LNCAP (cell line): ENCODE measurements around the gene C1QBP.

Experiments used
- TF ChIP-seq, protein P1 (sequence below): fragments of 450-650 bp; IDR thresholded peaks from 2 replicates; pipeline ENCODE4 v1.5.1; 2017; ENCODE audit warnings: mild to moderate bottlenecking

C1QBP gene, protein sequence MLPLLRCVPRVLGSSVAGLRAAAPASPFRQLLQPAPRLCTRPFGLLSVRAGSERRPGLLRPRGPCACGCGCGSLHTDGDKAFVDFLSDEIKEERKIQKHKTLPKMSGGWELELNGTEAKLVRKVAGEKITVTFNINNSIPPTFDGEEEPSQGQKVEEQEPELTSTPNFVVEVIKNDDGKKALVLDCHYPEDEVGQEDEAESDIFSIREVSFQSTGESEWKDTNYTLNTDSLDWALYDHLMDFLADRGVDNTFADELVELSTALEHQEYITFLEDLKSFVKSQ

DNA sequence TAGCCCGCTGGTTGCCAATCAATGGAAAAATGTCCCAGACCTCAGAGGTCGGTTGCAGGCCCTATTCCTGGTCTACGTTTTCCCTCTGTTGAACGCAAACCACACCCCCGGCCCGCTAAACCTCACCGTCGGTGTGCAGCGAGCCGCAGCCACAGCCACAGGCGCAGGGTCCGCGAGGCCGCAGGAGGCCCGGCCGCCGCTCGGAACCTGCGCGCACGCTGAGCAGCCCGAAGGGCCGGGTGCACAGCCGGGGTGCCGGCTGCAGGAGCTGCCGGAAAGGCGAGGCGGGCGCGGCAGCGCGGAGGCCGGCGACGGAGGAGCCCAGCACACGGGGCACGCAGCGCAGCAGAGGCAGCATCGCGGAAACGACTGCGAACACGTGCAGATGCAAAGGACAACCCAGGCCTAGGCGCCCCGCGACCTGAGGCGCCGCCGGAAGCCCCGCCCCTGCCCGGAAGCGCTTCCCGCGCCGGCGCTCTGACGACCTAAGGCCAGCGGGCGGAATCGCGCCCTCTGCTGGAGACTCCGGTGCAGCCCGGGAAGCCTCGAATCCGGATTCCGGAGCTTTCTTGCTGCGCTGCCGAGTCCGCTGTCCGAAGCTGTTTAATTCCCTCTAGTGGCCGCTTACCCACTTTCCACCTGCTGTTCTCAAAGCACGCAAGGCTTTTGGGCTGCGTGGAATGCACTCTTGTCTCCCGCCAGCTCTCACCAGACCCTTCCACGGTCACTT lies at the start of gene C1QBP:
Gene C1QBP, minus strand, starts transcription at position 440 of the 730 bp plus-strand sequence. Its CDS starts 82 bp downstream, at position 358.
- TF ChIP-seq, protein P1, sequence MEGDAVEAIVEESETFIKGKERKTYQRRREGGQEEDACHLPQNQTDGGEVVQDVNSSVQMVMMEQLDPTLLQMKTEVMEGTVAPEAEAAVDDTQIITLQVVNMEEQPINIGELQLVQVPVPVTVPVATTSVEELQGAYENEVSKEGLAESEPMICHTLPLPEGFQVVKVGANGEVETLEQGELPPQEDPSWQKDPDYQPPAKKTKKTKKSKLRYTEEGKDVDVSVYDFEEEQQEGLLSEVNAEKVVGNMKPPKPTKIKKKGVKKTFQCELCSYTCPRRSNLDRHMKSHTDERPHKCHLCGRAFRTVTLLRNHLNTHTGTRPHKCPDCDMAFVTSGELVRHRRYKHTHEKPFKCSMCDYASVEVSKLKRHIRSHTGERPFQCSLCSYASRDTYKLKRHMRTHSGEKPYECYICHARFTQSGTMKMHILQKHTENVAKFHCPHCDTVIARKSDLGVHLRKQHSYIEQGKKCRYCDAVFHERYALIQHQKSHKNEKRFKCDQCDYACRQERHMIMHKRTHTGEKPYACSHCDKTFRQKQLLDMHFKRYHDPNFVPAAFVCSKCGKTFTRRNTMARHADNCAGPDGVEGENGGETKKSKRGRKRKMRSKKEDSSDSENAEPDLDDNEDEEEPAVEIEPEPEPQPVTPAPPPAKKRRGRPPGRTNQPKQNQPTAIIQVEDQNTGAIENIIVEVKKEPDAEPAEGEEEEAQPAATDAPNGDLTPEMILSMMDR = peak; percentile 99

DNA sequence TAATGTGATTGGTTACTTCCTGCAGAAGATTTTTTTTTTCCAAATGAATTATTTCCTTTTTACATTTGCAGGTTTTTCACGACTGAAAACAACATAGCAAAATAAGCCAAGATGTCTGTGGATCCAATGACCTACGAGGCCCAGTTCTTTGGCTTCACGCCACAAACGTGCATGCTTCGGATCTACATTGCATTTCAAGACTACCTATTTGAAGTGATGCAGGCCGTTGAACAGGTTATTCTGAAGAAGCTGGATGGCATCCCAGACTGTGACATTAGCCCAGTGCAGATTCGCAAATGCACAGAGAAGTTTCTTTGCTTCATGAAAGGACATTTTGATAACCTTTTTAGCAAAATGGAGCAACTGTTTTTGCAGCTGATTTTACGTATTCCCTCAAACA lies 49.8 kb upstream of the C1QBP start:
- TF ChIP-seq, protein P1 = no peak

DNA sequence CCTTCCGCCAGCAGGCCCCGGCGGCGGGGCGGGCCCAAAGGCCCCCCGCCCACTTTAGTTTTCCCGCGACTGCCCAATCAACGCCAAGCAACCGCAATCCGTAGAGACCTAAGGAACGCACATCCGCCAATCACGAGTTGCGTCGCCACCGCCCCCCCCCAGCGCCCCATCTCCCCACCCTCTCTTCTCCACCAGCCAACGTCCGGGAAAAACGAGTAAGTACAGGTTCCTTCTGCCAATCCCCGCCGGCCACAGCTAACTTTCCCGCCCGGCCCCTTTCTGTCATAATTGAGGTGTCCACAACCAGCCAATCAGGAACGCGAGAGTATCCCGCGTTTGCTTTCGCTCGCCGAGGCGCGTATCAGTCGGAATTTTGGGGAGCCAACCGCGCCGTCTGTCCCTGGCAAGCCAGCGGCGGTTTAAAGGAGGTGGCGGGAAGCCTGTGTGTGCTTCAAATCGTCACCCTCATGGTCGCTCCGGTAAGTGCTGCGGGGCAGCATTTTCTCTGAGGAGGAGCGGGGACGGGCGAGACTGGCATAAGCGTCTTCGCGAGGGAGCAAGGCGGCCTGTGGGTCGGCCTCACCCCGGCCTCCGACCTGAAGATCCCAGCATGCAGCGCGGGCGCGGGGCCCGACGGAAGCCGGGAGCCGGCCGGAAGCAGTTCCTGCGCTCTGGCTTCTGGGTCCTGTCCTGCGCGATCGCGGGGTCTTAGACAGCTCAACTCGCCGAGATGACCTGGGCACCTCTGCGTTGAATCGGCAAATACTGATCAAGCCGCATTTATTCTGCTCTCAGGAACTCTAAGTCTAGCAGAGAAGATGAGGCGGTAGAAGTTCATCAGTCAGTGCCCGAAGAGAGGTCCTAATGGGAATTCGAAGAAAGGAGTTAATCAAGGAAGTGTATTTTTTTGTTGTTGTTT lies 47.5 kb upstream of the C1QBP start, which contains the start of gene MIS12:
Gene MIS12, plus strand, starts transcription at position 361 of the 919 bp plus-strand sequence. CDS start 2,297 bp downstream, outside the sequence.
- TF ChIP-seq, protein P1 = no peak

DNA sequence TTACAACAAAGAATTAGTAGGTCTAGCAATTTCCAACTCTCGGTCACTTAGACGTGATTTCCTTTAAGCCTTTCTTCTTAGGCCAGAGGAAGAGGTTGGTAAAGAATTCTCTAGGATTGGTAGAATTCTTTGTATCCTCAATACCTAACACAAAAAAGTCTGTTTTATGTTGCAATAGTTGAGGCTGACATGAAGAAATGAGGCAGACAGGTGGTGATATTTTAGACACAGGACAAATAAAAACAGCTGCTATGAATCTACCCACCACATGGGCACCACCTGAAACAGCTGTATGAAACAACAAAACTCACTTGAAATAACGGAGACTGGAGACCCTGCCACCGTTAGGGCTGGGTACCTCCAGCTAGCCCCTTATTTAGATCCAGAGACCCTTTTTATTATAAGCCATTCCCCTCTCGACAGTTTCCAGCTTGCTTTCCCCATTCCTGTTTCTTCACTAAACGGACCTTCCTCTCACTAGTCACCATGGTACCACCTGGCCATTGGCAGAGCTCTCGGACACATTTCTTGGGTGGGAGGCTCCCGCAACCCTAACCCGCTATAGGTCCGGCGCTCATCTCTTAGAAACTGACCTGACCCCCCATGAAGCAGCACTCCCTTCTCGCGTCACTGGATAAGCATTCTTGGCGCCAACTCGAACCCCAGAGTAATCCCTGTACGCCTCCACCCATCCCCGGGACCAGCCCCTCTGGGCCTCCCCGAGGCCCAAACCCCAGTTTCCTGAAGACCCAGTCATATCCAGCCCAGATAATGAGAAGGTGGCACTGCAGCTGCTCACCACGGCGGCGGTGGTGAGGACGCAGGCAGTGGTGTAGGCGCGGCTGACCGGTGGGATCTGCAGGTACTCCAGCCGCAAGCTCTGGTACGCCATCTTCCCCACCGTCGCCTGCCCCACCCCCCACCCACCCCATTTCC lies 46.6 kb upstream of the C1QBP start, which contains the start of gene DERL2:
Gene DERL2, minus strand, starts transcription at position 909 of the 936 bp plus-strand sequence. Its CDS starts 17 bp downstream, at position 892.
- TF ChIP-seq, protein P1 = no peak

DNA sequence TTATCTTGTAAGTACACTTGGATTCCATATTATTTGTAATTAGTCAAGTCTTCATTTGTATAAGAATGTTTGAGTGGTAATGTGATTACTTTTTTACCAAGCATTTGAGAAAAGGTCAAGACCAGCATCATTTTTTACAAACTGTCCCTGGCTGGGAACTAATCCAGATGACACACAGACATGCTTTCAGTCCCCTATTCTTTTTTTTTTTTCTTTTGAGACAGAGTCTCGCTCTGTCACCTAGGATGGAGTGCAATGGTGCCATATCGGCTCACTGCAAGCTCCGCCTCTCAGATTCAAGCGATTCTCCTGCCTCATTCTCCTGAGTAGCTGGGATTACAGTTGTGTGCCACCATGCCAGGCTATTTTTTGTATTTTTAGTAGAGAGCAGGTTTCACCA lies 42.5 kb upstream of the C1QBP start:
- TF ChIP-seq, protein P1 = no peak

DNA sequence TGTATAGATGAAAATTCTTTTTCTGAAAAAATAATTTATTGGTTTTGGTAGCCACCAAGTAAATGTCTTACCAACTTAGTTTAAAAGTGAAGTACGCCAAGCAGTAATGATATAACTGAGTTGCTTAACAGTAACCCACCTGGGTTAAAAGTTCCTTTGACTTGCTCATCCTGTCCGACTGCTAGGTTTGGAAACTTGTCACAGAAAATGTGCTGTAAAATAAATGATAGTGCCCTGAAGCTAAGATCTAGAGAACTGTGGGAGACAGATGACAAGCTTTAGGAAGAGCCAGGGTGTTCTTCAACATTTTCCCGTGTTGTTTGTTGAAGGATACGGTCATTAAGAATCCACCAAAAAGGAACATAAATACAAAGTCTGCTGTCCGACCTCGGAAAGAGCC lies 42.0 kb upstream of the C1QBP start:
- TF ChIP-seq, protein P1 = no peak
